ENCODE results near the gene SPATA7.
A peak's percentile ranks its signal among the peaks of the same experiment; 100 is the strongest.
"Not testable (repeated sequence)": the region's sequence is repeated elsewhere in the genome, so short reads cannot be mapped to it uniquely, and the experiment has no call there.

Gene SPATA7, protein sequence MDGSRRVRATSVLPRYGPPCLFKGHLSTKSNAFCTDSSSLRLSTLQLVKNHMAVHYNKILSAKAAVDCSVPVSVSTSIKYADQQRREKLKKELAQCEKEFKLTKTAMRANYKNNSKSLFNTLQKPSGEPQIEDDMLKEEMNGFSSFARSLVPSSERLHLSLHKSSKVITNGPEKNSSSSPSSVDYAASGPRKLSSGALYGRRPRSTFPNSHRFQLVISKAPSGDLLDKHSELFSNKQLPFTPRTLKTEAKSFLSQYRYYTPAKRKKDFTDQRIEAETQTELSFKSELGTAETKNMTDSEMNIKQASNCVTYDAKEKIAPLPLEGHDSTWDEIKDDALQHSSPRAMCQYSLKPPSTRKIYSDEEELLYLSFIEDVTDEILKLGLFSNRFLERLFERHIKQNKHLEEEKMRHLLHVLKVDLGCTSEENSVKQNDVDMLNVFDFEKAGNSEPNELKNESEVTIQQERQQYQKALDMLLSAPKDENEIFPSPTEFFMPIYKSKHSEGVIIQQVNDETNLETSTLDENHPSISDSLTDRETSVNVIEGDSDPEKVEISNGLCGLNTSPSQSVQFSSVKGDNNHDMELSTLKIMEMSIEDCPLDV

DNA sequence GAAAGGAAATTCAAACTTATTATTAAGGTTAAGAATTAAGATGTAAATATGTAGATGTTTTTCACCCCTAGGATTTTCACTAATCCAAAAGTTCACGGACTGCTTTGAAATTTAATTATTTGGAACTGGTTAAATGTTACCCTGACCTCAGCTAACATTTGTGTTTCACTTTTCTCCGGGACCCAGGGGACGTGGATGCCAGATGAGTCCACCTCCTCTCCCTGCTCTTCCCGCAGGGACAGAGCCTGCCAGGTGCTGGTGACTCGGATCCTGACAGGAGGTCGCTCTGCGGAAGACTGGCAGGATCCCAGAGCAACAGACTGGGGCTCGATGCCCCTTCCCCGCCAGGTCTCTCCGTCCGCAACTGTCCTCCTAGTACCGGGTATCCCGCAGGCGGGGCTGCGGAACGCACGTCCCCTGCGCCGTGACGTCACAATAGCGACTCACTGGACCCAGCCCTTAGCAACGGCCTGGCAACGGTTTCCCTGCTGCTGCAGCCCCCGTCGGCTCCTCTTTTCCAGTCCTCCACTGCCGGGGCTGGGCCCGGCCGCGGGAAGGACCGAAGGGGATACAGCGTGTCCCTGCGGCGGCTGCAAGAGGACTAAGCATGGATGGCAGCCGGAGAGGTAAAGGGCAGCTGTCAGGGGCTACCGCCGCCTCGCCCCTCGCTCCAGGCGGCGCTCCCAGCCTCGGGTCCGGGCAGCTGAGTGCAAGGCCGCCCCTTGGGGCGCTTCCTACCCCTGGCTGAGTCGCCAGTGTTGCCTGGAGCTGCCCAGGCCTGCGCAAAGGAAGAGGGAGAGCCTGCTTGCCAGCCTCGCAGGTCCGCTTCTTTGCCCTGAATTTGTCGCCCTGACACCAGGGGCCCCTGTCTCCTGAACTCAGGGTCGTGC, at the start of gene SPATA7:
SPATA7 (plus strand) TSS at position 446 of the 890 bp plus-strand sequence; CDS start at position 608, 162 bp downstream.
- DNase-seq (ENCODE audit: low read depth, low spot score), result peak; percentile 97

DNA sequence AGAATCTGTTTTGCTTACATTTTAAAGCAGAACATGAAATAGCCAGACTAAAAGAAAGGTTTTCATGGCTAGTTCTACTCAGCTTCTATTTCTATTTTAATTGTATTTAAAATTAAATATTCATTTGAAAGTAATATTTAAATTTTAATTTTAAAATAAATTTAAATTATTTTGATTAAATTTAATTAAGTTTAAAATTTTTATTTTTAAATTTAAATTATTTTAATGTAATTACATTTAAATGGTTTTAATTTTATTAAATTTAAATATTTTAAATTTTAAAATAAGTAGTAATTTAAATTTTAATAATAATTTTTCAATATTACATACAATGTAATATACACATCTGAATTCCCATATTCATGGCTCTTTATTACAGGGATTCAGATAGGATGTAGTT, 45.1 kb upstream of the SPATA7 start:
- no peak for DNase-seq (ENCODE audit: low read depth, low spot score)

DNA sequence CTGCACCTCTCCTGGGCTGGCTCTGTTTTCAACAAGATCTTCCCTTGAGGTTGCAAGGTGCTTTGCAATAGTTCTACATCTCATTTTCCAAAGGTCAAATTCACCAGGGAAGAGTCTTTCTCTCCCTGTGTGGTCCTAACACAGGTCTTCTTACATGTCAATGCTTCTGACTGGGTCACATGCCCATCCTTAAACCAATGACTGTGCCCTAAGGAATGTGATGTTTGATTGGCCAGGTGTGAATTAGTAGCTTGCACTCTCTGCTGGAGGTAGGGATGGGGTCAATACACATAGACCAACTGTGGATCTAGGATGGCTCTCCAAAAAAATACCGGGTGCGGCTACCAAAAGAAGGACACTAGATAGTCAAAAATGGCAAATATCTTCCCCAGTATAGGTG, 42.5 kb upstream of the SPATA7 start:
- DNase-seq (ENCODE audit: low read depth, low spot score), result no peak

DNA sequence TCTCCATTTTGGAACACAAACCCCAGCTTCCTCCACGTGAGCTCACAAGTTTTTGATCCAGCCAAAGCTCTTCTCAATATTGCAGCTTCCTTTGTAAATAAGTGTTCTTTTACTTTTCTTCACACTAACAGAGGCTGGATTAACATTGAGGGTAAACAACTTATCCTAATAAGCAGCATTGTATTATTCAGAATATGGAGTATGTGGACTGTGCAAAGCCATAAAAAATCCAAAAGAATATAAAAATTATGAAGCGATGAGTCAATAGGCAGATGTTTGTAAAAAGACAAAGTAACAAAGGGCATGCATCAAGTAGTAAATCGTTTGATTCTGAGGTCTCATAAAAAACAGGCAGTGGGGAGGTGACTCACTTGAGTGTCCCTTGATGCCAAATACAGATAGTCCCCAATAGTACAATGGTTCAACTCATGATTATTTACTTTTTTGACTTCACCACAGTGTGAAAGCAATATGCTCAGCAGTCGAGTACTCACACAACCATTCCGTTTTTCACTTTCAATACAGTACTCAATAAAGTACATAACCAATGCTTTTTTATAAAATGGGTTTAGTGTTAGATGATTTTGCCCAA, 39.3 kb upstream of the SPATA7 start:
- DNase-seq (ENCODE audit: low read depth, low spot score), result no peak

DNA sequence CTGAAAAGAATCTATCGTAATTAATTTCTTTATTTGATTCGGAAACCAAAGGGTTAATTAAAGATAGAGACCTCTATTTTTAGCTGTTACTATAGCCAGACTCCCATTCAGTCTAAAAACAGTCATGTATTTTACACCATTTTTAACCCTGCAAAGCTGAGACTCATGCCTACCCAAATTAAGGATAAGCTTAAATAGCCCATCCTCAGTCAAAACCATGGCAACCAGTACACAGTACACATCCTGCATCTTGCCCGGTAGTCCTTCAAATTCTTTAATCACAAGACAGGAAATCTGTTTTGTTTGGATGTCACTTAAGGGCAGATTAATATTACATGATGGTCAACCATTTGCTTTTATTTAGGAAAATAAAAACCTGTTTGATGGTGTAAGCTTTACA, 36.9 kb upstream of the SPATA7 start:
- no peak for DNase-seq (ENCODE audit: low read depth, low spot score)

DNA sequence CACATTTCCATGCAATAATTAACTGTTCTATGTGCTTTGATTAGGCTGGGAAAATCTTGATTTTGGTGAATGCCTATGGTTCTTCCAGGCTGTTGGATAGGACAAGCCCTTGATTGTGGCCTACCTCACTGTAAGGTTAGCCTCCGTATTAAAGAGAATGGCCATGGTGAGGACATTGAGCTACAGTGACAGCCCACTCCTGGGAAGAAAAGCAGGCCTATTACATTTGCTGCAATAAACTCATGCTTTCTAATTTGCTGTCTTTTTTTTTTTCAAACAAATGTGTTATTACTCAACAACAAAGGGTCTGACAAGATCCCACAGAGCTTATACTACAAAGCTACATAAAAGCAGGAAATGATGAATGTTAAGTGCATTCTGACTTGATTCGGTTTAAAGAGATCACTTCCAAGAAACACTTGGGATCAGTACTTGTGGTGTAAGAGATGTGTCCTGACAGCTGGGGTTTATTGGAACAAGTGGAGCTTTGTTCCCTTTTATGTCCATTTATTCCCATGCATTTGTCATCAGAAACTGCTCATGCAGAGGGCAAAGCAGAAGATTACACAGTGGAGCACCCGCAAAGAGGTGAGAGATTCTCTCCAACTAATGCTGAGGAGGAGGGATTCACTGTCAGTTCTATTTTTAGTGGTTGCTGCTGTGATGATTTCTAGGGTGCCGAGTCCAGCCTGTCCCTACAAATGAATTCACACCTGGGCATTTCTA, 33.3 kb upstream of the SPATA7 start:
- DNase-seq (ENCODE audit: low read depth, low spot score), result no peak

DNA sequence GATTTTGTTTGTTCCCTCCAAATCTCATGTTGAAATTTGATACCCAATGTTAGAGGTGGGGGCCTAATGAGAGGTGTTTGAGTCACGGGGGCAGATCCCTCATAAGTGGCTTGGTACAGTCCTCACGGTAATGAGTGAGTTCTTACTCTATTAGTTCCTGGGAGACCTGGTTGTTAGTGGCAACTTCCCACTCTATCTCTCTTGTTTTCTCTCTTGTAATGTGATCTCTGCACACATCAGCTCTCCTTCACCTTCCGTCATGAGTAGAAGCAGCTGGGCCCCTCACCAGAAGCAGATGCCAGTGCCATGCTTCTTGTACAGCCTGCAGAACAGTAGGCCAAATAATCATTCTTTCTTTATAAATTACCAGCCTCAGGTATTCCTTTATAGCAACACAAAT, 32.8 kb upstream of the SPATA7 start:
- no peak for DNase-seq (ENCODE audit: low read depth, low spot score)

DNA sequence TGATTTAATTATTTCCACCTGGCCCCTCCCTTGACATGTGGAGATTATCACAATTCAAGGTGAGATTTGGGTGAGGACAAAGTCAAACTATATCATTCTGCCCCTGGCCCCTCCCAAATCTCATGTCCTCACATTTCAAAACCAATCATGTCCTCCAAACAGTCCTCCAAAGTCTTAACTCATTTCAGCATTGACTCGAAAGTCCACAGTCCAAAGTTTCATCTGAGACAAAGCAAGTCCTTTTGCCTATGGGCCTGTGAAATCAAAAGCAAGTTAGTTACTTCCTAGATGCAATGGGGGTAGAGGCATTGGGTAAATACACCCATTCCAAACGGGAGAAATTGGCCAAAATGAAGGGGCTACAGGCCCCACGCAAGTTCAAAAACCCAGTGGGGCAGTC, 31.1 kb upstream of the SPATA7 start:
- no peak for DNase-seq (ENCODE audit: low read depth, low spot score)

DNA sequence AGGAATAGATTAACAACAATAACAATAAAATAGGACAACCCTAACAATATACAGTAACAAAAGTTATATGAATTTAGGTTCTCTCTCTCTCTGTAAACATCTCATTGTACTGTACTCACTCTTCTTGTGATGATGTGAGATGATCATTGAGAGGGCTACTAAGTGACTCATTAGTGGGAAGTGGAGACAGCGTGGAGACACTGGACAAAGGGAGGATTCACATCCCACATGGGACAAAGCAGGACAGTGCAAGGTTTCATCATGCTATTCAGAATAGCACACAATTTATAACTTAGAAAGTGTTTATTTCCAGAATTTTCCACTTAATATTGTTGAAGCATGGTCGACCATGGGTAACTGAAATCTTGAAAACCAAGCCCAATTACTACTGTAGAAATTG, 26.0 kb upstream of the SPATA7 start:
- no peak for DNase-seq (ENCODE audit: low read depth, low spot score)

DNA sequence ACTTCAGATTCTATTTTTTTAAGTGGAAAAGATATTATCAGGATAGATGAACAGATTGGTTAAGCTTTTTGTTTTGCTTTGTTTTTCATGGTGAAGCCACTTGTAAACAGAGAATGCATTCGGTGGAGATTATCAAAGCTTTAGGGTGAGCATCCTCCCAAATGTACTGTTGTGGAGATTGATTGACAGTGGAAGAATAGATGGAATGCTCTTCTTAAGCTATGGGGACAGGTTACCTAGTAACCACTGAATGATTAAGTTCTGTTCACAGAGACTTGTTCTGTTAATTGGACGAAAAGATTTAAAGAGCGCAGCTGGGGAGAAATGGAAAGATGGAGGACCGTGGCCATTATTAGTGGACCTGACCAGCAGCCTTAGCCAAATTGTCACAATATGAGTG, 21.8 kb upstream of the SPATA7 start:
- no peak for DNase-seq (ENCODE audit: low read depth, low spot score)

DNA sequence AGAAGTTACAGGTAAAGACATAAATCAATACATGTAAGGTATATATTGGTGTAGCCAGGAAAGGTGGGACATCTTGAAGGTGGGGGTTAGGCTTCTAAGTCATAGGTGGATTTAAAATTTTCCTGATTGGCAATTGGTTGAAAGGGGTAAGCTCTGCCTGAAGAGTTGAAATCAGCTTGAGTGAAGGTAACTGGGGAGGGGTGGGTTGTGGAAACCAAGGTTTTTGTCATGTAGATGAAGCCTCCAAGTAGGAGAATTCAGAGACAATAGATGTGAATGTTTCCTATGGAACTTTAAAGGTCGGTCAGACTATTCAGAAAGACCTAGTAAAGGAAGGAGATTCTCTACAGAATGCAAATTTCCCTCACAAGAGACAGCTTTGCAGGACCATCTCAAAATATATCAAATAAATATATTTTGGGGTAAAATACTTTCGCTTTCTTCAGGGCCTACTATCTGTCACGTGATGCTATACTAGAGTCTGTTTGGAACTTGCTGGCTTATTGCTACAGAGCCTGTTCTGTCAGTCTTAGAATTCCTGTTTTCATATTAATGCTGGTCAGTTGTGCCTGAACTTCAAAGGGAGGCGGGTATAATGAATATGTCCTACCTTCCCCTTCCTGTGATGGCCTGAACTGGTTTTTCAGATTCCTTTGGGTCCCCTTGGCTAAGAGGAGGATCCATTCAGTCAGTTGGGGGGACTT, 20.6 kb upstream of the SPATA7 start:
- DNase-seq (ENCODE audit: low read depth, low spot score), result peak; percentile 66

DNA sequence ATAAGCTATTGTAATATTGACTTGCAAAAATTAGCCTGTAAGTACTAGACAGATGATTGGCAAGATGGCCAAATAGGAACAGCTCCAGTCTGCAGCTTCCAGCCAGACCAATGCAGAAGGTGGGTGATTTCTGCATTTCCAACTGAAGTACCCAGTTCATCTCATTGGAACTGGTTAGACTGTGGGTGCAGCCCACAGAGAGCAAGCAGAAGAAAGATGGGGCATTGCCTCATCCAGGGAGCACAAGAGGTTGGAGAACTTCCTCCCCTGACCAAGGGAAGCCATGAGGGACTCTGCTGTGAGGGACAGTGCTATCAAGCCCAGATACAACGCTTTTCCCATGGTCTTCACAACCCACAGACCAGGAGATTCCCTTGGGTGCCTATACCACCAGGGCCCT, 16.0 kb upstream of the SPATA7 start:
- DNase-seq (ENCODE audit: low read depth, low spot score), result no peak

DNA sequence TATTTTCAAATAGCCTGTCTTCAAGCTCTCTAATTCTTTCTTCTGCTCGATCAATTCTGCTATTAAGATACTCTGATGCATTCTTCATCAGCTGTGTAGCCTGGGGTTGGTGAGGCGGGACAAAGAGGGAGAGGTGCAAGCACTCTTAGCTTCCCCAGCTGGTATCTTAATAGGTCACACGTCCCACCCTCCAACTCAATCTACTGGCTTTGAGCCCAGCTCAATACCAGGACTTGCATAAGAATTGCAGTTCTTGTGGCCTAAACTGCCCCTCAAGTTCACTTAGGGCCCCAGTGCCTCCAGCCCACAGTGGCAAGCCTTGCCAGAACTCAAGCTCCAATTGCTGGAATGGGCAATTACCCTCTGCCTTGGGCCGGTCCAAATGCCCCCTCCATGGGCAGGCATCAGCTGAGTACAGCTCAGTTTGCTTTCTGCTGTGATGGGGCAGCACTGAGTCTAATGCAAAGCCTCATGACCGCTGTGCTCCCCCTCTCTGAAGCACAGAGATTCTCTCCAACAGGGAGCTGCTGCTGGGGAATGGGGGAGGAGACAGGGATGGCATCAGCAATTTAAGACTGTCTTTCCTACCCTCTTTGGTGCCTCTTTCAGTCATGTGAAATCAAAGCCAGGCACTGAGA, 5.6 kb upstream of the SPATA7 start:
- DNase-seq (ENCODE audit: low read depth, low spot score), result no peak

DNA sequence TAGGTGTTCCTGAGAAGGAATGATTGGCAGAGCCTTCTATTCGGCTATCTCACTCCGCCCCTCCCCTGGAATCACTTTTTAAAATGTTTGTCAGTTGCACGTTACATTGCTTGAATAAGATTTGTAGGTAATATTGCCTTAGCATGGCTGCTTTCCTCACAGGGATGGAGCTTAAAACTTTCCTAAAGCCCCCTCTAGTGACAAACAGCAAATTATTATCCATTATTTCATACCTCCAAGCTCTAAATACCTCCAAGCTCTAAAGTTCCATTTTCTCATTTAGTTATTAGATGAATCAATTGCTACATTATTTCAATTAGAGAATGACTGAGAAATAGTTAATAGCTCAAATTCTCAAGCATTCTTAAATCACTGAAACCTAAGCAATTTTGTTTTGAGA, 5.1 kb upstream of the SPATA7 start:
- DNase-seq (ENCODE audit: low read depth, low spot score), result no peak

DNA sequence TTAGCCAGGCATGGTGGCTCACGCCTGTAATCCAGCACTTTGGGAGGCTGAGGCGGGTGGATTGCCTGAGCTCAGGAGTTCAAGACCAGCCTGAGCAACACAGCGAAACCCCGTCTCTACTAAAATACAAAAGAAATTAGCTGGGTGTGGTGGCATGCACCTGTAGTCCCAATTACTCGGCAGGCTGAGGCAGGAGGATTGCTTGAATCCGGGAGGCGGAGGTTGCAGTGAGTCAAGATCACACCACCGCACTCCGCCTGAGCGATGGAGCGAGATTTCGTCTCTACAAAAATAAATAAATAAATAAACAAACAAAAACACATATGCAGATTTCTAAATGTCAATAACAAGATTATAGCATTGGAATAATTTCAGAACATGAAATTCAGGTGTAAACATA, 3.8 kb upstream of the SPATA7 start:
- DNase-seq (ENCODE audit: low read depth, low spot score), result not testable (repeated sequence)

DNA sequence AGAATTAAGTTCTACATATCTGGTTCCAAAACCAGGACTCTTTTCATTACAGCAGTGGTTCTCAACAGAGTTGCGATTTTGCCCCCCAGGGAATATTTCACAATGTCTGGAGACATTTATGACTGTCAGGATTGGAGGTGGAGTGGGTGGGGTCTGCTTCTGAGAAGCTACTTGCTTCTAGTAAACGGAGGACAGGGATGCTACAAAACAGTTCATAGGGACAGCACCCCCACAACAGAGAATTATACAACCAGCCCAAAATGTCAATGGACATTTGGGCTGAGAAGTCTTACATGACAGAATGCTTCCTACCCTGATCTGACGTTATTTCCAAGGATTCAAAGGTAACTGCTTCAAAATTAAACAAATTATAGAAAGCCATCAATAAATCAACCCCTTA, 739 bp upstream of the SPATA7 start:
- DNase-seq (ENCODE audit: low read depth, low spot score), result no peak

DNA sequence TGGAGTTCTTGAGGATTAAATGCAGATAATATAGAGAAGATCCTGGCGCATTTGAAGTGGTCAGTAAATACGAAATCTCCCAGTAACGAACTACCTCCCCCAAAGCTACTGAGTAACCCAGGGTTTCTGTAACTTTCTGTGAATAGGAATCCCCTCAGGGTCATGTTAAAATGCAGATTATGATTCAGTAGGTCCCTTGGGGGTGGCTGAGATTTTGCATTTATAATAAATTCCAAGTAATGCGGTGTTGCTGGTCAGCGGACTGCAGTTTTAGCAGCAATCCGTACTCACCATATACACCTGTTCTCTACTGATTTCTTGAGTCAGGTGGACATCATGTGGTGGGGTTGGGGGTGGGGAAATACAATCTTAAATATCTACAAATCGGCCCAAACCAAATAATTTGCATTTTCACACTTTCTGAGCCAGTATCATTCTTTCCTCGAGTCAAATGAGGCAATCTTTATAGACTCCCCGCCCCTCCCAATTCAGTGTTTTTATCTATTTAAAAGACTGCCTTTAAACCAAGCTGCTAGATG, 868 bp downstream of the SPATA7 start:
- no peak for DNase-seq (ENCODE audit: low read depth, low spot score)

DNA sequence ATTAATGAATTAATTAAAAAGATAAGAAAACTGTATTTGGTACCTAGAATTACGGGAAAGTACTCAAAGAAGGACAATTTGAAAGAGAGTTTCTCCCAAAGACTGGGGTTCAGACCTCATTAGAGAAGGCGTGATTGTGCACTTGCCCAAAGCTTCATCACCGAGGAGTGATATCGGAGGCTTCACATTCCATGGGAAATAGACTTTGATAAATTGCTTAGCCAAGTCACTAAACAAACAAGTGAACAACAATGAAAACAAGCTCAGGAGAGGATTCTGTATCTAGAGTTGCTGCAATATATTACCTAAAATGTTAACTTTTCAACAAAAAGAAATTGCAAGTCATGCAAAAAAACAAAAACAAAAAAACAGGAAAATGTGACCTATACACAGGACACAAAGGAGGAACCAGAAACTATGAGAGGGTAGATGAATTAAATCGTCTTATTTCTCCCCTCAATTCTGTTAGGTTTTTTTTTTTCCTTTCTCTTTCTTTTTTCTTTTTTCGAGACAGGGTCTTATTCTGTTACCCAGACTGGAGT, 3.4 kb downstream of the SPATA7 start:
- DNase-seq (ENCODE audit: low read depth, low spot score), result no peak

DNA sequence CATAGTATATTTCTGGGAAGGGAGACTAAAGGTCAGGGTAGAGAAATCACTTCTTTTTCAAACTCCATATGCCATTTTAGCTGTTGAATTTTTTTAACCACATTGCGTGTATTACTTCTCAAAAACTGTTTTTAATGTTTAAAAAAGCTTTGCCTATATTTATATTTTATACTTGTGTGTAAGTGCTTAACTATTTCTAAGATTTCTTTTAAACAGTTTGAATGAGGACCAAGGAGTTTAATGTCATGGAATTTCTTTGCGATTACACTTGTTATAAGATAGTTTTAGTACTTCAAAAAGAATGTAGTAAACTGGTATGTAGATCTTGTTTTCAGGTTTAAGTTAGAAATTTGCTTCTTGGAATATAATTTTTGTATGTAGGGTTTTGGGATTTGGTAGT, 7.2 kb downstream of the SPATA7 start:
- DNase-seq (ENCODE audit: low read depth, low spot score), result no peak

DNA sequence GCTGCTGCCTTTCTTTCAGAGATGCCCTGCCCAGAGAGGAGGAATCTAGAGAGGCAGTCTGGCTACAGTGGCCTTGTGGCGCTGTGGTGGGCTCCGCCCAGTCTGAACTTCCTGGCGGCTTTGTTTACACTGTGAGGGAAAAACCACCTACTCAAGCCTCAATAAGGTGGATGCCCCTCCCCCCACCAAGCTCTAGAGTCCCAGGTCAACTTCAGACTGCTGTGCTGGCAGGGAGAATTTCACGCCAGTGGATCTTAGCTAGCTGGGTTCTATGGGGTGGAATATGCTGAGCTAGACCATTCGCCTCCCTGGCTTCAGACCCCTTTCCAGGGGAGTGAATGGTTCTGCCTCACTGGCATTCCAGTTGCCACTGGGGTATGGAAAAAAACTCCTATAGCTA, 25.6 kb downstream of the SPATA7 start:
- peak; percentile 77 for DNase-seq (ENCODE audit: low read depth, low spot score)
